ENCODE measurements around the gene DNAH9.

DNAH9 gene, protein sequence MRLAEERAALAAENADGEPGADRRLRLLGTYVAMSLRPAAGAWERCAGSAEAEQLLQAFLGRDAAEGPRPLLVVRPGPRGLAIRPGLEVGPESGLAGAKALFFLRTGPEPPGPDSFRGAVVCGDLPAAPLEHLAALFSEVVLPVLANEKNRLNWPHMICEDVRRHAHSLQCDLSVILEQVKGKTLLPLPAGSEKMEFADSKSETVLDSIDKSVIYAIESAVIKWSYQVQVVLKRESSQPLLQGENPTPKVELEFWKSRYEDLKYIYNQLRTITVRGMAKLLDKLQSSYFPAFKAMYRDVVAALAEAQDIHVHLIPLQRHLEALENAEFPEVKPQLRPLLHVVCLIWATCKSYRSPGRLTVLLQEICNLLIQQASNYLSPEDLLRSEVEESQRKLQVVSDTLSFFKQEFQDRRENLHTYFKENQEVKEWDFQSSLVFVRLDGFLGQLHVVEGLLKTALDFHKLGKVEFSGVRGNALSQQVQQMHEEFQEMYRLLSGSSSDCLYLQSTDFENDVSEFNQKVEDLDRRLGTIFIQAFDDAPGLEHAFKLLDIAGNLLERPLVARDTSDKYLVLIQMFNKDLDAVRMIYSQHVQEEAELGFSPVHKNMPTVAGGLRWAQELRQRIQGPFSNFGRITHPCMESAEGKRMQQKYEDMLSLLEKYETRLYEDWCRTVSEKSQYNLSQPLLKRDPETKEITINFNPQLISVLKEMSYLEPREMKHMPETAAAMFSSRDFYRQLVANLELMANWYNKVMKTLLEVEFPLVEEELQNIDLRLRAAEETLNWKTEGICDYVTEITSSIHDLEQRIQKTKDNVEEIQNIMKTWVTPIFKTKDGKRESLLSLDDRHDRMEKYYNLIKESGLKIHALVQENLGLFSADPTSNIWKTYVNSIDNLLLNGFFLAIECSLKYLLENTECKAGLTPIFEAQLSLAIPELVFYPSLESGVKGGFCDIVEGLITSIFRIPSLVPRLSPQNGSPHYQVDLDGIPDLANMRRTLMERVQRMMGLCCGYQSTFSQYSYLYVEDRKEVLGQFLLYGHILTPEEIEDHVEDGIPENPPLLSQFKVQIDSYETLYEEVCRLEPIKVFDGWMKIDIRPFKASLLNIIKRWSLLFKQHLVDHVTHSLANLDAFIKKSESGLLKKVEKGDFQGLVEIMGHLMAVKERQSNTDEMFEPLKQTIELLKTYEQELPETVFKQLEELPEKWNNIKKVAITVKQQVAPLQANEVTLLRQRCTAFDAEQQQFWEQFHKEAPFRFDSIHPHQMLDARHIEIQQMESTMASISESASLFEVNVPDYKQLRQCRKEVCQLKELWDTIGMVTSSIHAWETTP (N-terminal part only)
- total RNA-seq: 0 to 0.04 reads per million in 2 donors

DNA sequence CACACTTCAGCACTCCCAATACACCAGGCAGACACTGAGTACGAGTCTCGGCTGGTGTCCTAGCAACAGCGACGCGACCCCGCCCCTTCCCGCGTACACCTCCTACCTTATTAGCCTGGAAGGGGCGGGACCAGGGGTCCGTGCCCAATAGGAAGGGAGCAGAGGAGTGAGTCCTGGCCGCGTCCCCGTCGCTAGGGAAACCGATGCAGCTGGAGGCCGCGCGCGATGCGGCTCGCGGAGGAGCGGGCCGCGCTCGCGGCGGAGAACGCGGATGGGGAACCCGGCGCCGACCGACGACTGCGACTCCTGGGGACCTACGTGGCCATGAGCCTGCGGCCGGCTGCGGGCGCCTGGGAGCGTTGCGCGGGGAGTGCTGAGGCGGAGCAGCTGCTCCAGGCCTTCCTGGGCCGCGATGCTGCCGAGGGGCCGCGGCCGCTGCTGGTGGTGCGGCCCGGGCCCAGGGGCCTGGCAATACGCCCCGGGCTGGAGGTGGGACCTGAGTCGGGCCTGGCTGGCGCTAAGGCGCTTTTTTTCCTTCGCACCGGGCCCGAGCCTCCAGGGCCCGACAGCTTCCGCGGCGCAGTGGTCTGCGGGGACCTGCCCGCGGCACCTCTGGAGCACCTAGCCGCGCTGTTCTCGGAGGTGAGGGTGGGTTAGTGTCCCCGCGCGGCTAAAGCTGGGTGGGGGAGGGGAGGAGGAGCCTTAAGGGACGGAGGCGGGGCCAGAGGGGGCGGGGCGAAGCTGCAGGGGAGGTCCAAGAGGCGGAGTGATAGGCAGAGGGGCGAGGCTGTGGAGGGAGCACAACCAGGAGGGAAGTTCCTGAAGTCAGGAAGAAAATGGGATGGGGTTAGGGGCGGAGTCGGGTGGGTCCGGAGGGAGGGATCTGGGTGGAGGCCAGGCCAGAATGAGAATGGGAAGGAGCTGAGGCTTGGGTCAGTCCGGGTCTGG lies at the start of gene DNAH9:
TSS of gene DNAH9 (plus strand) at position 197 of the 948 bp plus-strand sequence. CDS start at position 226, 29 bp downstream.
- DNase-seq: peak; percentile 8

GRCh38 chr17:11550431-11550830 lies 47.8 kb upstream of the DNAH9 start:
- DNase-seq: no peak

- DNase-seq: no peak
Observed at GRCh38 chr17:11551442-11551841, 46.8 kb upstream of the DNAH9 start.

DNA sequence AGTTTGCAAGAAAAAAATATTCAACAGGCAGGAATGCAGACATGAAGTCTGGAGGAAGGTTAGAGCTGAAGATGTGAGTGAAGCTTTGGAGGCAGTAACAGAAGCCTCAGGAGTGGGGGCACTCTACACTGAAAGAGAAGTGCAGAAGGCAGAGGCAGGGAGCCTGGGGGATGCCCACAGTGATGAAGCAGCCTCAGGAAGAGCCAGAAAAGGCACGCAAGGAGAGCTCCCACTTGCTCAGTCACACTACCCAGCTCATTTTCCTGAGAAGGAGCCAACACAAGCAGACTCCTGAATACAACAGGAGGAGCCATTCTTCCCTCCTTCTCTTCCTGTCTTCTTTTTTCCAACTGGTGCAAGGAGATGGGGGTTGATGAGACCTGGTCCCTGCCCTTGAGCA lies 45.1 kb upstream of the DNAH9 start:
- DNase-seq: no peak

DNA sequence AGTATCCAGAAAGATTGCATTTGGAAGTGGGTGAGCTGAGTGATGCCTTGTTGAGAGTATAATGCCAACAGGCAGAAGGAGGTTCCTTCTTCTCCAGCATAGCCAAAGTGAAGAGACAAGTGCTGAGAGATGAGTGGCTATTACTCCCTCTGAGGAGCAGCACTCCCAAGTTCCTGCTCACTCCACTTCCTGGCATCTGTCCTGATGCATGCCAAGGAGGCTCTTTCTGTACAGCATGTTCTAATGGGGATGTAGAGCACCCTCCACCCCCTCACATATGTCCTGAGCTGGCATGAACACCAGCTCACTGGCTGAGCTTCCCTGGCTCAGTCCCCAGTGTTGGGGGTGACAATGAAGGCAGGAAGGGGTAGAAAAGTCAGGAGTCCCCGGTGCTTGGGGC lies 44.2 kb upstream of the DNAH9 start:
- DNase-seq: no peak

DNA sequence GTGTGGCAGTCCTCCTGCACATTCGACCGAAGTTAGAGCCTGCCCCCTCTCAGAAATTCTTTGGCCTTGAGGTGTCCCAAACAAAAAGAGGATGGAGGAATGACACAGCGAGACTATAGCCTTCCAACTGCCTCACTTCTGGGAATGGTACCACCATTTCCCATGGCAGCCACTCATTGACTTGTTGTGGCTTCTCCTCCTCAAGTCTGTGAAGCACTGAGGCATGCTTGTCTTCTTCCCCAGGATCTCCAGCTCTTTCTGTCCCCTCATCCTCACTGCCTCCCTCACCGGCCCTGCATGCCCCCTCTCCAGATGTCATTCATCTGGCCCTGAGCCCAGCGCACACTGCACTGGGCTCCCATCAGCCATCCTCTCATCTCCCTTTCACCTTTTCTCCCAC lies 43.7 kb upstream of the DNAH9 start:
- no peak for DNase-seq

DNA sequence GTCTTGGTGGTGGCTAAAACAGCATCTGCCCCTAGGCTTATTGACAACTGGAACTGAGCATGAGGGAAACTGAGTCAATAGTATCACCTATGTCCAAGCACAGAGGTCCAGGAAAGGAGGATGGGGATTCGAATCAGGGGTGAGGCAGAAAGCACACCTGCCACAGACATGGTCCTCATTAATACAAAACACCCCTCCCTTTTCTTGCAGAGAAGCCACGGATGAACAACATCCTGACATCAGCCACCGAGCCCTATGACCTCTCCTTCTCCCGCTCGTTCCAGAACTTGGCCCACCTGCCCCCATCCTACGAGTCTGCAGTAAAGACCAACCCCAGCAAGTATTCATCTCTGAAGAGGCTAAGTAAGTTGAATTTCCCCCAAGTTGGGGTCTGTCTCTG lies 42.7 kb upstream of the DNAH9 start:
- DNase-seq: no peak

DNA sequence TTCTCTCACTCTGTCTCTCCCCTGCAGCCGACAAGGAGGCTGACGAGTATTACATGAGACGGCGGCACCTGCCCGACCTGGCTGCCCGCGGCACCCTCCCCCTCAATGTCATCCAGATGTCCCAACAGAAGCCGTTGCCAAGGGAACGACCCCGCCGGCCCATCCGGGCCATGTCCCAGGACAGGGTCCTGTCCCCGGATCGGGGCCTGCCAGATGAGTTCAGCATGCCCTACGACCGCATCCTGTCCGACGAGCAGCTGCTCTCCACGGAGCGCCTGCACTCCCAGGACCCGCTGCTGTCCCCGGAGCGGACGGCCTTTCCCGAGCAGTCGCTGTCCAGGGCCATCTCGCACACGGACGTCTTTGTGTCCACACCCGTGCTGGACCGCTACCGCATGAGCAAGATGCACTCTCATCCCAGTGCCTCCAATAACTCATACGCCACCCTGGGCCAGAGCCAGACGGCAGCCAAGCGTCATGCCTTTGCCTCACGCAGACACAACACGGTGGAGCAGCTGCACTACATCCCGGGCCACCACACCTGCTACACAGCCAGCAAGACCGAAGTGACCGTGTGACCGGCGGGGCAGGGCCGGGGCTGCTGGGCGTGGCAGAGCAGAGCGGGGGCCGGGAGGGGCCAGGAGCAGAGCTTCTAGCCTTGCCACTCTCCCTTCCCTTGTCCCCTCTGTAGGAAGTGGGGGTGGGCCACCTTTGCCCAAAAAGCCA lies 40.4 kb upstream of the DNAH9 start:
- no peak for DNase-seq

- no peak for DNase-seq
Observed at GRCh38 chr17:11558681-11559234, 39.5 kb upstream of the DNAH9 start.

DNA sequence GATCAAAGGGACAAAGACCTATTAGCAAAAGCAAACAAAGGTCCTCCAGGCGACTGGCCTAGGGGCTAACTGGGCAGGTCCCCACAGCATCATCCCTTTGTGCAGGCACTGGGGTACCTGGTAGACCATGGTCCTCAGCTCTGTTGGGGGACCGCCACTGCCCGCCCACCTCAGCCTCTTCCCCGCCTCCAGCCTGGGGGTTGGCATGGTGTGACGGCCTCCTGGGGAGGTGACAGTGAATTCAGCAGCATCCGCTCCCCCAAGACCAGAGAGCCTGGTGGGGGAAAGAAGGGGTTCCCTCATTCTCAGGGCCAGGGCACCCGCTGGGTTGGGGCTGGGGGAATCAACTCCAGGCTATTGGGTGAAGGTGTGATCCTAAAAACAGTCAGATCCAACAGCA lies 38.7 kb upstream of the DNAH9 start:
- DNase-seq: no peak

GRCh38 chr17:11561281-11561680 lies 37.0 kb upstream of the DNAH9 start:
- no peak for DNase-seq

GRCh38 chr17:11561702-11562101 lies 36.6 kb upstream of the DNAH9 start:
- DNase-seq: no peak

GRCh38 chr17:11564589-11565380 lies 33.5 kb upstream of the DNAH9 start:
- DNase-seq: no peak

DNA sequence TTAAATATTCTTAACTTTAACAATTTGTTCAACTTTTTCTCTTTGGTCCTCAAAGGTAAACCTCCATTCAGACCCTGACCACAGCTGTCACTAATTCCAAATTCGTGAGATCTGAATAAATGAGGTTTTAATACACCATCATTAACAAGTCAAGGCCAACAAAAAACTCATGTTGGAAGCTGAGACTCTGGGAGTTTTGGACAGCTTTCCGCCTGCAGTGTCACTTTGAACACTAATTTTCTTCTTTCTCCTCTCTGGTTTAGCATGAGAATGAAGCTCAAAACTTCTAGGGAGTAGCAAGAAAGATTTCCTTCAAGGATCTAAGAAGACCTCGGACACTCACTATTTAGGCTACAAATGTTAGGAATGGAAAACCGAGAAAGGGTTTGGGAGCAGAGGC lies 32.7 kb upstream of the DNAH9 start:
- no peak for DNase-seq

- no peak for DNase-seq
Observed at GRCh38 chr17:11578998-11579397, 19.3 kb upstream of the DNAH9 start.

- no peak for DNase-seq
Observed at GRCh38 chr17:11580677-11581076, 17.6 kb upstream of the DNAH9 start.

- no peak for DNase-seq
Observed at GRCh38 chr17:11582217-11582616, 16.1 kb upstream of the DNAH9 start.

DNA sequence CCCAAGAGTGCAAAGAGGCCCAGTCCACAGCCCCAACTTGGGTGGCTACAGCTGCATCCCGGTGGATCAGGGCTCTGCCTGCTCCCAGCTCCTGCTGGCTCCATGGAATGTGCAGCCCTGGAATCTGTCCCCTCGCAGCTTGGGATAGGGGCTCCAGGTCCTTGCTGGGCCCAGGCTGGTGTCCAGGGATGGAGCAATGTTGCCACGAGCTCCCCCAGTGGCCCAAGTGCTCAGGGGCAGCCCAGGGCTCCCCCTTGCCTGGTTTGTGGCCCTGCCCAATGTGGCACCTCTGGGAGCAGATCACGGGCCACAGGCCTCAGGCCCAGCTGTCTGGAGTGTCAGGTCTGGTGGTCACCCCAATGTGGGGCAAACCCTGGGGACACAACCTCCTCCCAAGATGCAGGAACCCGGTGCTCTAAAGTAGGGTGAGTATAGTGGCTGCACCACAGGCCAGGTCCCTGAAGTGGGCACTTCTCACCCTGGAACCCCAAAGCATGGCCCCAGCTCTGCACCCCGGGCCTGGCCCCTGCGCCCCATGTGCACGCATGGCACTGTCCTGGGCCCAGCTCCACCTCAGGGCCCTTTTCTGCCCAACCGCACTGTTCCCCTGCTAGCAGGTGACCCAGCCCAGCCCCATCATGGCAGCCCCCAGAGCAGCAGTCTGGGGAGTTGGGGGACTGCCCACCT lies 14.8 kb upstream of the DNAH9 start:
- no peak for DNase-seq

DNA sequence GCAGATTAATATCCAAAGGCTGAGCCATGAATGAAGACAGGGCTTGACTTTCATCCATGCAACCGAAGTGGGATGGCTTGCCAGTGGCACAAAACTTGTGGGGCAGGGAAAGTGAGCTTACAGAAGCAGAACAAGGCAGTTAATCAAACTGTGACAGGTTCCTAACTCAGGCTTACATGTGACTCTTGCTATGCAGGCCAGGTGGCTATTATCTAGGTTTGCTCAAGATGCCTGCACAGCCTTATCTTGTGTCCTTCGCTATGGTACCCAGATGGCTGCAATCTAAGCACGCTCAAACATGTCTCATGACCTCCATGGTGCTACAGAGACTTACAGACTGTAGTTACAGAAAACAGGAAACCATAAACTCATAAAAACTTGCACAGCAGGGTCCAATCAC lies 8.6 kb upstream of the DNAH9 start:
- DNase-seq: no peak

Data from activated gamma-delta T cell (primary cell).